ENCODE measurements around the gene PHKG2.

DNA sequence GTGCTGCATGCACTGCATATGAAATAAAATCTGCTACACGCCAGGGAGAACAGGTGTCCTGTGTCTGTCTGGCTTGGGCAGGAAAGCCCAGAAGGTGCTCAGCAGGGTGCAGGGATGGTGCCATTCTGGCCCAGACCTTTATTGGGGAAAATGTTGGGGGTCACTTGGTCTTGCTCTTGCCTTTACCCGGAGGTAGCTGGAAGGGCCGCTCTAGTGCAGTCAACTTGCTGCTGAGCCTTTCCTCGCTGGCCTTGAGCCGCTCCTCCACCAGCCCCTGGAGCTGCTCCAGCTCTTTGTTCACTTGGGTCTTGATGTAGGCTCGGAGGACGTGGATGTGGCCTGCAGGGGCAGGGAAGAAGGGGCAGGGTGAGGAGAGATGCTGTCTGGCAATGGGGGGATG, 9.1 kb downstream of the PHKG2 start:
- TF ChIP-seq, protein P1, sequence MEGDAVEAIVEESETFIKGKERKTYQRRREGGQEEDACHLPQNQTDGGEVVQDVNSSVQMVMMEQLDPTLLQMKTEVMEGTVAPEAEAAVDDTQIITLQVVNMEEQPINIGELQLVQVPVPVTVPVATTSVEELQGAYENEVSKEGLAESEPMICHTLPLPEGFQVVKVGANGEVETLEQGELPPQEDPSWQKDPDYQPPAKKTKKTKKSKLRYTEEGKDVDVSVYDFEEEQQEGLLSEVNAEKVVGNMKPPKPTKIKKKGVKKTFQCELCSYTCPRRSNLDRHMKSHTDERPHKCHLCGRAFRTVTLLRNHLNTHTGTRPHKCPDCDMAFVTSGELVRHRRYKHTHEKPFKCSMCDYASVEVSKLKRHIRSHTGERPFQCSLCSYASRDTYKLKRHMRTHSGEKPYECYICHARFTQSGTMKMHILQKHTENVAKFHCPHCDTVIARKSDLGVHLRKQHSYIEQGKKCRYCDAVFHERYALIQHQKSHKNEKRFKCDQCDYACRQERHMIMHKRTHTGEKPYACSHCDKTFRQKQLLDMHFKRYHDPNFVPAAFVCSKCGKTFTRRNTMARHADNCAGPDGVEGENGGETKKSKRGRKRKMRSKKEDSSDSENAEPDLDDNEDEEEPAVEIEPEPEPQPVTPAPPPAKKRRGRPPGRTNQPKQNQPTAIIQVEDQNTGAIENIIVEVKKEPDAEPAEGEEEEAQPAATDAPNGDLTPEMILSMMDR (IDR thresholded peaks at IDR 0.05) = no peak
- no peak for TF ChIP-seq POLR2A (IDR thresholded peaks at IDR 0.05)

All from Peyer's patch (tissue), 4 donors.